Measurements from ENCODE around the gene IL21R.
A peak's percentile ranks its signal among the peaks of the same experiment; 100 is the strongest.
"Not testable (repeated sequence)": the region's sequence is repeated elsewhere in the genome, so short reads cannot be mapped to it uniquely, and the experiment has no call there.

IL21R gene

GRCh38 chr16:27402569-27402963 is 592 bp downstream of the IL21R start:
- DNase-seq (ENCODE audit: low read depth) = no peak

- DNase-seq (ENCODE audit: low read depth) = no peak
Measured at GRCh38 chr16:27402964-27403600, 1.1 kb downstream of the IL21R start.

- DNase-seq (ENCODE audit: low read depth) = no peak
Measured at GRCh38 chr16:27403601-27403992, 1.6 kb downstream of the IL21R start.

- DNase-seq (ENCODE audit: low read depth) = no peak
Measured at GRCh38 chr16:27404163-27404823, 2.3 kb downstream of the IL21R start.

GRCh38 chr16:27405546-27406451 is 3.8 kb downstream of the IL21R start:
- DNase-seq (ENCODE audit: low read depth) = no peak

GRCh38 chr16:27406511-27407128 is 4.6 kb downstream of the IL21R start:
- no peak for DNase-seq (ENCODE audit: low read depth)

GRCh38 chr16:27407133-27407532 is 5.2 kb downstream of the IL21R start:
- DNase-seq (ENCODE audit: low read depth) = no peak

- DNase-seq (ENCODE audit: low read depth) = no peak
Measured at GRCh38 chr16:27408012-27408601, 6.1 kb downstream of the IL21R start.

GRCh38 chr16:27408602-27409031 is 6.6 kb downstream of the IL21R start:
- DNase-seq (ENCODE audit: low read depth) = no peak

GRCh38 chr16:27409958-27410357 is 8.0 kb downstream of the IL21R start:
- not testable (repeated sequence) for DNase-seq (ENCODE audit: low read depth)

GRCh38 chr16:27410761-27411160 is 8.8 kb downstream of the IL21R start:
- no peak for DNase-seq (ENCODE audit: low read depth)

GRCh38 chr16:27413956-27414355 is 12.0 kb downstream of the IL21R start:
- DNase-seq (ENCODE audit: low read depth) = no peak

- DNase-seq (ENCODE audit: low read depth) = no peak
Measured at GRCh38 chr16:27414788-27415431, 12.9 kb downstream of the IL21R start.

GRCh38 chr16:27417047-27417671 is 15.2 kb downstream of the IL21R start:
- DNase-seq (ENCODE audit: low read depth) = no peak

- no peak for DNase-seq (ENCODE audit: low read depth)
Measured at GRCh38 chr16:27421961-27422740, 20.2 kb downstream of the IL21R start.

GRCh38 chr16:27424772-27425498 is 23.0 kb downstream of the IL21R start:
- DNase-seq (ENCODE audit: low read depth) = no peak

GRCh38 chr16:27425961-27426360 is 24.0 kb downstream of the IL21R start:
- DNase-seq (ENCODE audit: low read depth) = no peak

GRCh38 chr16:27426423-27427408 is 24.7 kb downstream of the IL21R start:
- peak; percentile 60 for DNase-seq (ENCODE audit: low read depth)
